Kidney tubule cell (primary cell): ENCODE measurements around the gene SHISAL2A.
A peak's percentile ranks its signal among the peaks of the same experiment; 100 is the strongest.
"Not testable (repeated sequence)": the region's sequence is repeated elsewhere in the genome, so short reads cannot be mapped to it uniquely, and the experiment has no call there.

Experiments used
- DNase-seq: peaks from one replicate; pipeline ENCODE4 v3.0.0-alpha.2; 2018; ENCODE audit warnings: low spot score

The SHISAL2A gene

DNA sequence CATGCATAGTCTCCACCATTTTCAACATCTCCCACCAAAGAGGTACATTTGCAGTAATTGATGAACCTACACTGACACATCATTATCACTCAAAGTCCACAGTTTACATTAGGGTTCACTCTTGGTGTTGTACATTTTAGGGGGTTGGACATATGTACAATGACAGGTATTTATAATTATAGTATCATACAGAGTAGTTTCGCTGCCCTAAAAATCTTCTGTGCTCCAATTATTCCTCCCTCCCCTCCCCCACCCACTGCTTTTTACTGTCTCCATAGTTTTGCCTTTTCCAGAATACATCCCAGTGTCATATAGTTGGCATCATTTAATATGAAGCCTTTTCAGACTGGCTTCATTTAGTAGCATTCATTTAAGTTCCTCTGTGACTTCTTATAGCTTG, 51.6 kb downstream of the SHISAL2A start:
- no peak for DNase-seq

- DNase-seq = peak; percentile 69
Measured at GRCh38 chr1:52686261-52686751, 53.3 kb downstream of the SHISAL2A start.

DNA sequence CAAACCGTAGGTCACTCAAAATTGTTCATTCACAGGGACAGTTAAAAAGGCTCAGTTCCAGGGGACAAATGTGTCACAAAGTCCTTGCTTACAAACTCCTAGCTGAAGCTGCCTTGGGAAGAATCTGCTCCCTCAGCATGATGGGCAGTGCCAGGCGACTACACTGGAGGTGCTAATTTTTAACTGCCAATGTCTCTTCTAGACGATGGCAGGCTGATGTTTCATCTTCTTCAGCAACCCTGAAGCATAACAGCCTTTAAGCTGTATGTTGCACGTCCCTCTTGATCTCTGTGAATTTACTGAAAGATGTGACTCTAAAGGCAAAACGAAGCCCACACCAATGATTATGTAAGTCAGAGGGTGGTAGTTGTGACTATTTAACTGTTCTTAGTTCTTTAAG, 53.9 kb downstream of the SHISAL2A start:
- no peak for DNase-seq

- DNase-seq = peak; percentile 40
Measured at GRCh38 chr1:52691821-52692220, 58.9 kb downstream of the SHISAL2A start.

GRCh38 chr1:52692697-52693096, 59.7 kb downstream of the SHISAL2A start:
- no peak for DNase-seq

- not testable (repeated sequence) for DNase-seq
Measured at GRCh38 chr1:52693351-52693750, 60.4 kb downstream of the SHISAL2A start.

DNA sequence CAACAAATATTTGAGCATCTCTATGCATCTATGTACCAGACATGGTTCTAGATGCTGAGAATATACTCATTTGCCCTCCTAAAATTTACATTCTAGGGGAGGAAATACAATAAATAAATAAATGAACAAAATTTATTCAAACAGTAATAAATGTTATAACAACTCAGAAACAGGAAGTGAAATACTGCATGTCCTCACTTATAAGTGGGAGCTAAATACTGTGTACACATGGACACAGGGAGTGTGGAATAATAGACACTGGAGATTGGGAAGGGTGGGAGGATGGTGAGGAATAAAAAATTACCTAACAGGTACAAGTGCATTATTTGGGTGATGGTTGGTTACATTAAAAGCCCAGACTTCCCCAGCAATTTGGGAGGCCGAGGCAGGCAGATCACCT, 60.9 kb downstream of the SHISAL2A start:
- DNase-seq = no peak

- no peak for DNase-seq
Measured at GRCh38 chr1:52695627-52696026, 62.7 kb downstream of the SHISAL2A start.

GRCh38 chr1:52697795-52698674, 65.1 kb downstream of the SHISAL2A start, which contains the start of gene COA7:
COA7 (minus strand) TSS chr1:52698347; CDS start chr1:52698326, 21 bp downstream.
- peak; percentile 83 for DNase-seq

- peak; percentile 92 for DNase-seq
Measured at GRCh38 chr1:52702886-52703787, 70.2 kb downstream of the SHISAL2A start.

DNA sequence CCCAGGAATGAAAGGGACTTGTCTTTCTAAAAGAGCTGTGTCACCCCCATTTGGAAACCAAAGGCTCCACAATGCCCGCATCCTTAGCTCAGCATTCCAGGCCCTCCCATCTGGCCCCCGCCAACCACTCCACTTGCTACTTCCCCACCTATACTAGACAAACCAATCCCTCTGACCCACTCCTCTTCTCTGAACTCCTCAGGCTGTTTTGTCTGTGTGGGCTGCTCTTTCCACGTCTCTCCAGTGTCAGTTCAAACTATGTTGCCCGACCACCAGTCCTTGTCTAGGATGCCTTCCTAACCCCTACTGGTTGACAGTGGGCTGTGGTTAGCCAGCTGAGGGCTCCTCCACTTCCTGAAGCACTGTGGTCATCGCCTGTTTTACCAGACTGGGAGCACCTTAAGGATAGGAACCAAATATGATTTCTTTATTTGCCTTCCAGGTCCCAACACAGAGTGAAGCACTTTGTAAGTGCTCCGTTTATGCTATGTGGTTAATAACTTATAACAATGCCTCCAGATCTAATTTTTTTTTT, 73.2 kb downstream of the SHISAL2A start:
- DNase-seq = no peak
